Kidney (tissue), 14 donors: ENCODE data around the gene MFAP1. TPM values are rescaled to one million over a fixed set of nuclear protein-coding genes. Genes with fewer than 3 reads are reported as not detected.

Source experiments
- DNase-seq, 5 donors: peaks; one replicate each; pipeline ENCODE4 v3.0.0-alpha.2; 2013 to 2020
- FAIRE-seq: peaks from 2 replicates; lab custom pipeline; 2012; peaks lifted over from hg19 to GRCh38; lab: Jason Lieb, UNC
- H3K27ac ChIP-seq, 2 donors: one replicate each; pipeline ENCODE4 v1.7.0; 2013; ENCODE audit warnings: low read depth in 2 of 2, low read length in 2 of 2, inconsistent platforms in 1 of 2
- H3K27me3 ChIP-seq: one replicate; pipeline ENCODE4 v1.7.1; 2013; ENCODE audit warnings: low read length, inconsistent platforms; ENCODE audit not compliant: control insufficient read depth, insufficient read depth
- H3K36me3 ChIP-seq, 3 donors: one replicate each; pipeline versions ENCODE4 v1.7.0 to v1.7.1; 2013; ENCODE audit warnings: low read length in 3 of 3, control low read depth in 1 of 3, inconsistent platforms in 1 of 3; ENCODE audit not compliant: insufficient read depth in 3 of 3, control insufficient read depth in 2 of 3
- H3K4me1 ChIP-seq, 3 donors: one replicate each; pipeline versions ENCODE4 v1.7.0 to v1.7.1; 2013; ENCODE audit warnings: low read length in 3 of 3, inconsistent platforms in 1 of 3, low read depth in 1 of 3; ENCODE audit not compliant: control insufficient read depth in 2 of 3, insufficient read depth in 2 of 3
- H3K4me3 ChIP-seq, 3 donors: one replicate each; pipeline versions ENCODE4 v1.7.0 to v1.8.1; 2013; ENCODE audit warnings: low read length in 3 of 3, control low read depth in 1 of 3, inconsistent platforms in 1 of 3
- H3K9ac ChIP-seq, 3 donors: one replicate each; pipeline versions ENCODE4 v1.7.0 to v1.7.1; 2013; ENCODE audit warnings: low read length in 3 of 3, control low read depth in 1 of 3, inconsistent platforms in 1 of 3
- H3K9me3 ChIP-seq, 3 donors: one replicate each; pipeline versions ENCODE4 v1.7.0 to v1.7.1; 2013; ENCODE audit warnings: low read length in 3 of 3, control low read depth in 1 of 3, inconsistent platforms in 1 of 3; ENCODE audit not compliant: control insufficient read depth in 2 of 3, insufficient read depth in 1 of 3
- intact Hi-C: fragments of 100-400 bp; cut with DNase I; formaldehyde crosslinking; loops from one replicate; pipeline ENCODE4 v1.11.1; 2022
- polyA plus RNA-seq: library from polyadenylated mRNA; stranded (reverse); fragments of 350-450 nt; fragmentation: Illumina TruSeq; extraction: RNeasy Lipid Tissue Mini Kit (QIAGEN cat#74804); gene quantifications from one replicate; pipeline ENCODE4 v1.2.3, GENCODE V29; 2014; ENCODE audit warnings: low read depth, low replicate concordance; ENCODE audit not compliant: insufficient read depth
- total RNA-seq: library from RNA; stranded (reverse); fragmentation: NEBNext Ultra II Directional; extraction: Animal tissue kit (Norgen Biotek cat#: 25700); gene quantifications from one replicate; pipeline ENCODE4 v1.2.1, GENCODE V29; 2021
- TF ChIP-seq, protein P1 (sequence below): IDR thresholded peaks from 3 replicates; pipeline ENCODE4 v1.5.1; 2012; ENCODE audit warnings: mild to moderate bottlenecking, moderate library complexity, borderline replicate concordance; ENCODE audit not compliant: insufficient read depth; ENCODE audit errors: extremely low read depth
- donor health status: control.
- donor health status: control.
- donor health status: control.
- donor health status: control.
- donor health status: control.
- donor health status: DM: yes; HTN: yes; CAD: no.
- donor health status: Normal renal cell carcinoma (clear cell type).

MFAP1 gene
- total and polyA plus RNA-seq, 2 donors from 2014 or later: 25.3 to 28.1 TPM

DNA sequence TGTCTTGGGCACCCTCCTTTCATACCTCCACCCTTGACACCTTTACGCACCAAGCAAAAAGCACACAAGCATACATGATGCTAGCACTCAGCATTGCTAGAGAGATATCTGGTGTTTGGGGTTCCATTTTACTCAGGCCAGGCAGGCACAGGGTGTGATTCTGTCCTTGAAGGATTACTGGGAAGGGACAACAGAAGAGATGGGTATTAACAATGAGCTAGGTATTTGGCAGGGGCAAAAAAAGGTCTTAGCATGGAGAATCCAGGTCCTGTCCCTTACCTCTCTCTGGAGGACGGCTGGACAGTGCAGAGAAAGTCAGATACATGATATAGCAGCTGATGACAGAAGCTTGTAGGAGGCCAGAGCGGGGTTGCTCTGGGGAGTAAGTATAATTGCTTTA, 27.9 kb downstream of the MFAP1 start:
- TF ChIP-seq, protein P1, sequence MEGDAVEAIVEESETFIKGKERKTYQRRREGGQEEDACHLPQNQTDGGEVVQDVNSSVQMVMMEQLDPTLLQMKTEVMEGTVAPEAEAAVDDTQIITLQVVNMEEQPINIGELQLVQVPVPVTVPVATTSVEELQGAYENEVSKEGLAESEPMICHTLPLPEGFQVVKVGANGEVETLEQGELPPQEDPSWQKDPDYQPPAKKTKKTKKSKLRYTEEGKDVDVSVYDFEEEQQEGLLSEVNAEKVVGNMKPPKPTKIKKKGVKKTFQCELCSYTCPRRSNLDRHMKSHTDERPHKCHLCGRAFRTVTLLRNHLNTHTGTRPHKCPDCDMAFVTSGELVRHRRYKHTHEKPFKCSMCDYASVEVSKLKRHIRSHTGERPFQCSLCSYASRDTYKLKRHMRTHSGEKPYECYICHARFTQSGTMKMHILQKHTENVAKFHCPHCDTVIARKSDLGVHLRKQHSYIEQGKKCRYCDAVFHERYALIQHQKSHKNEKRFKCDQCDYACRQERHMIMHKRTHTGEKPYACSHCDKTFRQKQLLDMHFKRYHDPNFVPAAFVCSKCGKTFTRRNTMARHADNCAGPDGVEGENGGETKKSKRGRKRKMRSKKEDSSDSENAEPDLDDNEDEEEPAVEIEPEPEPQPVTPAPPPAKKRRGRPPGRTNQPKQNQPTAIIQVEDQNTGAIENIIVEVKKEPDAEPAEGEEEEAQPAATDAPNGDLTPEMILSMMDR: no peak
- H3K36me3 ChIP-seq: peaks cover 11 to 28% (median 25%) of the 10 kb centered on the region in 3 donors
- H3K27ac ChIP-seq: no peak overlapping the region

DNA sequence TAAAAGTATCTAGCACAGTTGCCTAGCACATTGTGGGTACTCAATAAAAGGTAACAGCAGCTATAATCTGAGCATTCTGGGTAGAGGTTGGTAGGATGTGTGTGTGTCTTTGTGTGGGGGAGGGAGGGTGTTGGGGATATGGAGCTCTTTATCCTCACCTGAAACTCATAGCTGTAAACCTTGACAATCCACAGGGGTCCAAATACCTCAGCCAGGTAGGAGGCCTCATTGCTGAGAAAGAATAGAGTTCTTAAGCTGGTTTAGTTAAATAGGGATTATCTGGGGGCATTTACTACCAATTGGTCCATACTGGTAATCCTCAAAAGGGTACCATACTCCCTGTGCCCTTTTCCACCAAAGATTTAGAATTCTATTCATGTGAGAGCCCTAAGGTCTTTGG, 28.5 kb downstream of the MFAP1 start:
- no peak overlapping the region for H3K4me3 ChIP-seq
- peaks cover 11 to 28% (median 25%) of the 10 kb centered on the region in 3 donors for H3K36me3 ChIP-seq
- H3K27ac ChIP-seq: no peak overlapping the region
- H3K4me1 ChIP-seq: peaks cover 5 to 46% (median 36%) of the 10 kb centered on the region in 3 donors
- DNase-seq: no peak
- FAIRE-seq: no peak
- no peaks in the 10 kb centered on the region for H3K27me3 ChIP-seq
- no peak overlapping the region for H3K9ac ChIP-seq
- TF ChIP-seq, protein P1: no peak
- intact Hi-C loops: no loop called here
- no peaks in the 10 kb centered on the region for H3K9me3 ChIP-seq

More for the DNA sequence above, 27.9 kb downstream of the MFAP1 start:
- H3K9ac ChIP-seq: no peak overlapping the region
- peaks cover 5 to 46% (median 38%) of the 10 kb centered on the region in 3 donors for H3K4me1 ChIP-seq
- intact Hi-C loops: no loop called here
- no peak for FAIRE-seq
- no peaks in the 10 kb centered on the region for H3K9me3 ChIP-seq
- no peak for DNase-seq
- no peak overlapping the region for H3K4me3 ChIP-seq
- no peaks in the 10 kb centered on the region for H3K27me3 ChIP-seq

DNA sequence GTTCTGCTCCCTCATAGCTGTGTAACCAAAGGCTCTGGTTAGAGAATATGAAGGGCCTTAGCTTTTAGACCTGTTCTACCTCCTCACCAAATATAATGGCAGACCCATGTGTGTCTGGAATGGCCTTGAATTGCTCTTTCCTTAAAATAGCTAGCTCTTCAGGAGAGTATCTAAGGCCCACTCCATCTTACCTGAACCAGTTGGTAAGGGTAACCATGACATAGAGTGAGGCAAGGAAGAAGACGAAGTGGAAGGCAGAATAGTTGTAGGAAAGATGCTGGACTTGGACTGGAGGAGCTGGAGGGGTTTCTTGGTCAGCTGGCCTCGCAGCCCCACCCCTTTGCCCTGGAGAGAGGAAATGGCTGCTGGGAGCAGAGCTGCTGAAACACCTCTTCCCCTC, 29.3 kb downstream of the MFAP1 start:
- Histone ChIP-seq H3K36me3 (peaks cover 11 to 28% (median 25%) of the 10 kb centered on the region in 3 donors), H3K27me3 (no peaks in the 10 kb centered on the region), H3K9ac (no peak overlapping the region), H3K4me1 (peaks cover 5 to 45% (median 35%) of the 10 kb centered on the region in 3 donors), H3K9me3 (no peaks in the 10 kb centered on the region), H3K4me3 (no peak overlapping the region), H3K27ac (no peak overlapping the region)
- TF ChIP-seq, protein P1: no peak
- FAIRE-seq: no peak
- intact Hi-C loops: no loop called here
- no peak for DNase-seq
